Measurements from ENCODE around the gene CA10.

GRCh38 chr17:51761105-51761504 is 397.4 kb downstream of the CA10 start:
- TF ChIP-seq BCL6 (CRISPR knock-in tag; IDR thresholded peaks at IDR 0.05): no peak
- TF ChIP-seq NR2C1 (IDR thresholded peaks at IDR 0.05): no peak
- no peak for TF ChIP-seq NR2C1 (tag; IDR thresholded peaks at IDR 0.05)

Data from K562 (cell line).